Stimulated activated naive CD8-positive, alpha-beta T cell treated with anti-CD3 and anti-CD28 coated beads, Interleukin-15, Interleukin-2, amounts not matched to agents 100 ng/mL and 50 ng/mL, for 24 hours (primary cell): ENCODE measurements around the gene MAP3K4.

Experiments
- H3K27ac Mint-ChIP-seq: one replicate; pipeline ENCODE4 v1.8.0; 2021; ENCODE audit warnings: mild to moderate bottlenecking, mixed read lengths
- H3K27me3 Mint-ChIP-seq: one replicate; pipeline ENCODE4 v1.8.0; 2021; ENCODE audit warnings: mixed read lengths
- H3K36me3 Mint-ChIP-seq: one replicate; pipeline ENCODE4 v1.8.0; 2021; ENCODE audit warnings: low read depth, mixed read lengths
- H3K4me1 Mint-ChIP-seq: one replicate; pipeline ENCODE4 v1.8.0; 2021; ENCODE audit warnings: low read depth, mixed read lengths
- H3K4me3 Mint-ChIP-seq: one replicate; pipeline ENCODE4 v1.8.0; 2021; ENCODE audit warnings: mild to moderate bottlenecking, mixed read lengths
- H3K9me3 Mint-ChIP-seq: one replicate; pipeline ENCODE4 v1.8.0; 2021; ENCODE audit warnings: mixed read lengths

The MAP3K4 gene

GRCh38 chr6:161091972-161092701 lies 100.6 kb downstream of the MAP3K4 start:
- no peak overlapping the region for H3K4me3 Mint-ChIP-seq
- H3K4me1 Mint-ChIP-seq = no peaks in the 10 kb centered on the region
- H3K27me3 Mint-ChIP-seq = no peaks in the 10 kb centered on the region
- H3K9me3 Mint-ChIP-seq = no peaks in the 10 kb centered on the region
- peak overlapping the region; percentile 18 for H3K27ac Mint-ChIP-seq
- H3K36me3 Mint-ChIP-seq = peaks cover 68% of the 10 kb centered on the region

DNA sequence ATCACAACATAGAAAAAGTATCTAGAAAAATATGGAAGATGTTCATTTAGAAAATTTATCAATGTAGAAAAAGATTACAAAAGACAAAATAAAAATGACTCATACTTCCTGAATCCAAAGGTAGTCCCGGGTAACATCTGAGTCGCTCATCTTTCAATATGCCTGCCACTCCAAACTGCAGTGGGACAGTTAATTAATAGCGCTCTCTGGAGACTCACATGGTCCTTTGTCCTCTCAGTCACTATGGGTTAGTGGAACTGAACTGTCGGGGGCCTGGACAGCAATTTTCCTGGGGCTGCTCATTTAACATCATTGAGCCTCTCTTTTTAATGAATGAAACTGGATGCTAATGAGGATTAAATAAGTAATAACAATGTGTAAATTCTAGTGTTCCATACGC lies 103.4 kb downstream of the MAP3K4 start:
- peaks cover 74% of the 10 kb centered on the region for H3K36me3 Mint-ChIP-seq
- no peaks in the 10 kb centered on the region for H3K9me3 Mint-ChIP-seq
- H3K4me1 Mint-ChIP-seq = no peaks in the 10 kb centered on the region
- no peaks in the 10 kb centered on the region for H3K27me3 Mint-ChIP-seq
- no peak overlapping the region for H3K4me3 Mint-ChIP-seq
- H3K27ac Mint-ChIP-seq = no peak overlapping the region

- no peaks in the 10 kb centered on the region for H3K27me3 Mint-ChIP-seq
- no peaks in the 10 kb centered on the region for H3K4me1 Mint-ChIP-seq
- H3K9me3 Mint-ChIP-seq = no peaks in the 10 kb centered on the region
- H3K27ac Mint-ChIP-seq = no peak overlapping the region
- H3K36me3 Mint-ChIP-seq = peaks cover 71% of the 10 kb centered on the region
- no peak overlapping the region for H3K4me3 Mint-ChIP-seq
Observed at GRCh38 chr6:161095916-161096315, 104.3 kb downstream of the MAP3K4 start.

DNA sequence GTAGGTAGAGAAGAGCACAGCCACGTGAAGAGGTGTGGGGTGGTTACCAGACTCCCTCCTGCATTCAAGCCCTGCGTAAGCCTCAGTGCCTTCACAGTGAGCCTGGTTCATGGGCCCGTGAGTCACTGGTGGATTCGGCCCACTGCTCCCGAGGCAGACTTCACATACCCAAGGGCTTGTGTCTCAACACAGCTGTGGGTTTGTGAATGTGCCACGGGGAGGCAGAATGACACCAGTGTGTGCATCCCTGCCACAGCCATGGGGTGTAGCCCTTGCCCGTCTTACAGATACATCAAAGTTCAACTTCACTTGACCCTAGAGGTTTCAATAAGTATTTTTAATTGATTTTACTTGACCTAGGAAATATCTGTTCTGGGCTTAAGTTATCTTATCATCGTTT lies 108.5 kb downstream of the MAP3K4 start:
- H3K4me3 Mint-ChIP-seq = no peak overlapping the region
- H3K4me1 Mint-ChIP-seq = no peaks in the 10 kb centered on the region
- H3K27ac Mint-ChIP-seq = no peak overlapping the region
- no peaks in the 10 kb centered on the region for H3K9me3 Mint-ChIP-seq
- peaks cover 65% of the 10 kb centered on the region for H3K36me3 Mint-ChIP-seq
- no peaks in the 10 kb centered on the region for H3K27me3 Mint-ChIP-seq

DNA sequence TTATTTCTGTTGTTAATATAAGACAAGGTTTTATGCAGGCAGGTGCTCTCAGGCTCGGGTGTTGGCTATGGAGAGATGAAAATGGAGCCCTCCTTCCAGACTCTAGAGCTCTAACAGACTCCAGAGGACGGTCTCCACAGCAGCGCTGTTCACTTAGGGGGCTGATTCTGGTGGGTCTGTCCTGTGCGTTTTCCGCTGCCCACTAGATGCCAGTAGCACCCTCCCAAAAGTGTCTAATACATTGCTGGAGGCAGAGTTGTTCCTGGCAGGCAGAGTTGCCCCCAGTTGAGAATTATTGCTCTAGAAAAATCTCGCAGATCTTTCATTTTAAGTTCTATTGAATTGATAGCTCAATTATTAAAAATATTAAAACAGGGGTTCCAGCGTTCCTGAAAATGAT lies 109.9 kb downstream of the MAP3K4 start:
- Mint-ChIP-seq H3K4me1 (peaks cover 3% of the 10 kb centered on the region), H3K27me3 (no peaks in the 10 kb centered on the region), H3K4me3 (no peak overlapping the region), H3K27ac (no peak overlapping the region), H3K9me3 (no peaks in the 10 kb centered on the region), H3K36me3 (peaks cover 67% of the 10 kb centered on the region)

- Mint-ChIP-seq H3K4me1 (peaks cover 3% of the 10 kb centered on the region), H3K9me3 (no peaks in the 10 kb centered on the region), H3K4me3 (no peak overlapping the region), H3K27ac (no peak overlapping the region), H3K36me3 (peaks cover 65% of the 10 kb centered on the region), H3K27me3 (no peaks in the 10 kb centered on the region)
Observed at GRCh38 chr6:161103475-161103874, 111.9 kb downstream of the MAP3K4 start.

GRCh38 chr6:161104966-161105365 lies 113.4 kb downstream of the MAP3K4 start:
- peaks cover 4% of the 10 kb centered on the region for H3K4me1 Mint-ChIP-seq
- H3K27ac Mint-ChIP-seq = no peak overlapping the region
- no peak overlapping the region for H3K4me3 Mint-ChIP-seq
- no peaks in the 10 kb centered on the region for H3K9me3 Mint-ChIP-seq
- H3K27me3 Mint-ChIP-seq = no peaks in the 10 kb centered on the region
- peaks cover 68% of the 10 kb centered on the region for H3K36me3 Mint-ChIP-seq

DNA sequence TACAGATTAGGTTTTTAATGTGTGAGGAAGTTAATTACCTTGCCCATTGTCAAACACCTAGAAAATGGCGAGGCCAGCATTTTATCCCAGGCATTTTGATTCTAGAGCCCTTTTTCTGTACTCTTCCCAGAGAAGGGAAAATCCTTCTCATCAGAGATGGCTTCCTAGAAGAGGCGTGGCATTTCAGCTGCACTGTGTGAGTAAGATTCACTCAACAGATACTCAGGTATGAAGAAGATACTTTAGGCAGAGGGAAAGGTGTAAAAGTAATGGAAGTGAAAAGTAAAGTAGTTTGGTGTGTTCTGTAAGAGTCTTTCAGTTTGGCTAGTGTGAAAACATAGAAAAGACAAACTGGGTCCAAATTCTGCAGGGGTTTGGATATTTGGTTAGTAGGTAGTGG lies 113.8 kb downstream of the MAP3K4 start:
- H3K4me1 Mint-ChIP-seq = peaks cover 8% of the 10 kb centered on the region
- peak overlapping the region; percentile 61 for H3K27ac Mint-ChIP-seq
- peaks cover 71% of the 10 kb centered on the region for H3K36me3 Mint-ChIP-seq

DNA sequence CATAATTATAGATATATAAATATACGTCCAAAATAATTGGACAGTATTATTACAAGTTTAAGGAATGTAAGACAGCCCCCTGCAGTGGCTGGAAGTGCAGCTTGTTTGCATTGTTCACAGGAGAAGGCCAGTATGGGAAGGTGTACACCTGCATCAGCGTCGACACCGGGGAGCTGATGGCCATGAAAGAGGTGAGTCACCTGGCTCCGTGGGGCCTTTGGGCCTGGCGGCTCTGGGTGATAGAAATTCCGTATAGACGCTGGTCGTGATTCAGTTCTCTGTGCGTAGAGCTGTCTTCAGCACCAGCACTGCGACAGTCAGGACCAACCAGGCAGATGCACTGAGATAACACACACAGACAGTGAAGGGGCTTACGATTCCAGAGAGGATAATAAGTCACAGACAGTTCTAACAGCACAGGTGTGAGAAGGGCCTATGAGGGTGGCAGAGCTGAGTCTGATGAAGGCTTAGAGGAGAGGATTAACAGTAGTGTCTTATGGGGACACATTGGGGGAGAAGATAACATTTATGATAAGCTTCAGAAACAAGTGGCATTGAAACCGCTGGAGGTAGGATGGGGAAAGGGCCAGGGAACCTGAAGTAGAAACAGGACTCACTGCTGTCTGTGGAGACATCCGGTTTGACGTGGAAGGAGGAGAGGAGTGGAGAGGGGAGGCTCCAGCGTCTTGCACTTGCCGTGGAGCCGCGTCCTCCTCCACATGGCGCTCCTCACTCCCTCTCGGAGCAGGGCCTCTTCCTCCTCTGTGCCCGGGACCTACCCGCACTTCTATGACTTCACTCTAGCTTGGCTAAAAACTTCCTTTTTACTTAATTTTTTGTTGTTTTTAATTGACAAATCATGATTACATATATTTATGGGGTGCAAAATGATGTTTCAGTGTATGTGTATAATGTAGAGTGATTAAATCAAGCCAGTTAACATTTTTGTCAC lies 116.5 kb downstream of the MAP3K4 start:
- Mint-ChIP-seq H3K9me3 (no peaks in the 10 kb centered on the region), H3K36me3 (peaks cover 85% of the 10 kb centered on the region), H3K27me3 (no peaks in the 10 kb centered on the region), H3K4me3 (no peak overlapping the region), H3K27ac (no peak overlapping the region), H3K4me1 (peaks cover 9% of the 10 kb centered on the region)

More for the DNA sequence above, 113.8 kb downstream of the MAP3K4 start:
- H3K27me3 Mint-ChIP-seq = no peaks in the 10 kb centered on the region
- H3K9me3 Mint-ChIP-seq = no peaks in the 10 kb centered on the region
- H3K4me3 Mint-ChIP-seq = no peak overlapping the region

DNA sequence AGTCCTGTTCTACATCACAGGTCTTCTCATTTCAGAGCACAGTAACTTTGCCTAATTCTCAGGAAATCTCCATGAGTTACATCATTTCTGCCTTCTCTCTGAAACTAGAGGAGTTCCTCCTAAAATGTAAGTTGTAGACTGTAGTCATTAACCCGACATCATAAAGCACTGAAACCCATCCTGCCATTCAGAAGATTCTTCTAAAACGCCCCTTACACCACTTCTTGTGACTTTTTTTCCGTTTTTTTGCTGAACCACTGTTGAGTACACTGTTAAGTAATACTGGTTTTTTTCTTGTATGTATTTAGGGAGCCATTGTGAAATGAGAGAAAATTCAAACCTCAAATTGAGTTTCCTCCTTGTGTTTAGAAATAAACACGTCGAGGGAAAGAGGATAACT lies 117.3 kb downstream of the MAP3K4 start:
- Mint-ChIP-seq H3K4me3 (no peak overlapping the region), H3K36me3 (peaks cover 81% of the 10 kb centered on the region), H3K27ac (no peak overlapping the region)

GRCh38 chr6:161109366-161109765 lies 117.8 kb downstream of the MAP3K4 start:
- H3K27me3 Mint-ChIP-seq = no peaks in the 10 kb centered on the region
- H3K9me3 Mint-ChIP-seq = no peaks in the 10 kb centered on the region
- peaks cover 80% of the 10 kb centered on the region for H3K36me3 Mint-ChIP-seq
- H3K27ac Mint-ChIP-seq = no peak overlapping the region
- H3K4me1 Mint-ChIP-seq = peaks cover 9% of the 10 kb centered on the region
- H3K4me3 Mint-ChIP-seq = no peak overlapping the region

More for the DNA sequence above, 117.3 kb downstream of the MAP3K4 start:
- Mint-ChIP-seq H3K9me3 (no peaks in the 10 kb centered on the region), H3K27me3 (no peaks in the 10 kb centered on the region), H3K4me1 (peaks cover 9% of the 10 kb centered on the region)

- H3K27me3 Mint-ChIP-seq = no peaks in the 10 kb centered on the region
- peaks cover 9% of the 10 kb centered on the region for H3K4me1 Mint-ChIP-seq
- no peaks in the 10 kb centered on the region for H3K9me3 Mint-ChIP-seq
- H3K4me3 Mint-ChIP-seq = no peak overlapping the region
- H3K36me3 Mint-ChIP-seq = peaks cover 81% of the 10 kb centered on the region
- peak overlapping the region; percentile 17 for H3K27ac Mint-ChIP-seq
Observed at GRCh38 chr6:161110028-161110779, 118.6 kb downstream of the MAP3K4 start.

DNA sequence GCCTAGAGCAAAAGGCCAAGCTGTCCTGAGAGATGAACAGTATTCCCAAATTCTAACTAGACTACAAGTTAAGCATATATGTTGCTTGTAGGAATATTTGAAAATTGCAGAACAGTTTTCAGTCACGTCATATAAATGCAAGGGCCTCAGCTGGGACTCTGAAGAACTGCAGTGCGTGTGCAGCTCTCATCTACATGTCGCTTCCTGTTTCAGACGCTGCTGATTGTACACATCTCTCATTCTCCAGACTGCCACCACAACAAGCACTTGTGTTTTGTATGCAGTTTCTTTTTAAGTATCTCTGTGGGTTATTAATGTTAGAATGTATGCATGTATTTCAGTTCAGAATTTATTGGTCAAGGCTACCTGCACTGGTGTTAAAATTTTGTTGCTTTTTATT lies 119.7 kb downstream of the MAP3K4 start:
- Mint-ChIP-seq H3K4me3 (no peak overlapping the region), H3K36me3 (peaks cover 81% of the 10 kb centered on the region)

DNA sequence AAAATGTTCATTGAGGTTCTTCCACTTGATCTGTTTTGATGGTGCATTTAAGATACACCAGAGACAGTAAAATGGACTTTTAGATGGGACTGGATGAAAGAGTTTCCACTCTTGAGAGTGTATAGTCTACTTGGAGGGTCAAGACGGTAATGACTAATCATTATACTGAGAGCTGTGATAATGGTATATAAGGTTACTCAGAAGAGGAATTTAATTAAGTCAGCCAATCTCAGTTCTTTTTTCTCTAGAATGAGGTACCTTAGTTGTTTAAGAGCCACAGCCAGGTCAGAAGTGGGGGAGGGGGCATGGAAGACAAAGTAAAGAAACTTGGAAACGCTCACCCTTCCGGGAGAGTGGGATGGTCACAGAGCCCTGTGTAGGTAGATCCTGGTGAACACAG lies 123.9 kb downstream of the MAP3K4 start:
- peaks cover 8% of the 10 kb centered on the region for H3K4me1 Mint-ChIP-seq
- no peaks in the 10 kb centered on the region for H3K27me3 Mint-ChIP-seq
- H3K27ac Mint-ChIP-seq = peak overlapping the region; percentile 69
- H3K36me3 Mint-ChIP-seq = peaks cover 84% of the 10 kb centered on the region
- no peak overlapping the region for H3K4me3 Mint-ChIP-seq
- peaks cover 12% of the 10 kb centered on the region for H3K9me3 Mint-ChIP-seq

More for the DNA sequence above, 119.7 kb downstream of the MAP3K4 start:
- no peaks in the 10 kb centered on the region for H3K27me3 Mint-ChIP-seq
- H3K27ac Mint-ChIP-seq = no peak overlapping the region
- peaks cover 13% of the 10 kb centered on the region for H3K4me1 Mint-ChIP-seq
- no peaks in the 10 kb centered on the region for H3K9me3 Mint-ChIP-seq

DNA sequence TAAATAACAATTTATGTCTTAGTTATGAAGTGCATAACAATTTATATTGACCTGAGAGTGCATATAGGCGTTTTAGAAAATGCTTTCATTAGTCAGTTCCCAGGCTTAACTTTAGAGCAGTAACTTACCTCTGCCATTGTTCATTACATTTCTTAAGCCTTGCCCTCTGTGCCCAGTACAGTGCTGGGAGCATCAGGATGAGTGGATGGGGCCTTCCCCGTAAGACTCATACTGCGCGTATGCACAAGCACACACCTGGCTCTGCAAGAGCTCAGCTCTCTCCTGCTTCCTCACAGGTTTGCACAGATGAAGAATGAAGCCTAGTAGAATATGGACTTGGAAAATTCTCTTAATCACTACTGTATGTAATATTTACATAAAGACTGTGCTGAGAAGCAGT lies 125.0 kb downstream of the MAP3K4 start:
- Mint-ChIP-seq H3K36me3 (peaks cover 85% of the 10 kb centered on the region), H3K27me3 (no peaks in the 10 kb centered on the region), H3K4me1 (peaks cover 7% of the 10 kb centered on the region), H3K4me3 (no peak overlapping the region), H3K9me3 (peaks cover 17% of the 10 kb centered on the region), H3K27ac (no peak overlapping the region)
